ENCODE results near the gene ADAP1.

- no peak for TF ChIP-seq POLR2AphosphoS5 (IDR thresholded peaks at IDR 0.05; ENCODE audit: low read depth, low read length)
- no peak for TF ChIP-seq TAF1 (IDR thresholded peaks at IDR 0.05; ENCODE audit: borderline replicate concordance, low read depth, low read length)
Measured at GRCh38 chr7:918118-918425, 36.4 kb downstream of the ADAP1 start.
